NOMO-1 (cell line): Measurements from ENCODE around the gene SKI.

Experiments used
- DNase-seq, 2 experiments: peaks; one replicate each; lab custom pipeline; 2025; ENCODE audit not compliant: unreplicated experiment in 2 of 2; lab: John Stamatoyannopoulos, UW

SKI gene

GRCh38 chr1:2274231-2274928, 46.3 kb downstream of the SKI start:
- no peak for DNase-seq

GRCh38 chr1:2274929-2275475, 46.9 kb downstream of the SKI start:
- no peak for DNase-seq

GRCh38 chr1:2275796-2276536, 47.8 kb downstream of the SKI start:
- no peak for DNase-seq

- no peak for DNase-seq
Observed at GRCh38 chr1:2276803-2277580, 48.9 kb downstream of the SKI start.

GRCh38 chr1:2277741-2278488, 49.8 kb downstream of the SKI start:
- DNase-seq, result no peak

DNA sequence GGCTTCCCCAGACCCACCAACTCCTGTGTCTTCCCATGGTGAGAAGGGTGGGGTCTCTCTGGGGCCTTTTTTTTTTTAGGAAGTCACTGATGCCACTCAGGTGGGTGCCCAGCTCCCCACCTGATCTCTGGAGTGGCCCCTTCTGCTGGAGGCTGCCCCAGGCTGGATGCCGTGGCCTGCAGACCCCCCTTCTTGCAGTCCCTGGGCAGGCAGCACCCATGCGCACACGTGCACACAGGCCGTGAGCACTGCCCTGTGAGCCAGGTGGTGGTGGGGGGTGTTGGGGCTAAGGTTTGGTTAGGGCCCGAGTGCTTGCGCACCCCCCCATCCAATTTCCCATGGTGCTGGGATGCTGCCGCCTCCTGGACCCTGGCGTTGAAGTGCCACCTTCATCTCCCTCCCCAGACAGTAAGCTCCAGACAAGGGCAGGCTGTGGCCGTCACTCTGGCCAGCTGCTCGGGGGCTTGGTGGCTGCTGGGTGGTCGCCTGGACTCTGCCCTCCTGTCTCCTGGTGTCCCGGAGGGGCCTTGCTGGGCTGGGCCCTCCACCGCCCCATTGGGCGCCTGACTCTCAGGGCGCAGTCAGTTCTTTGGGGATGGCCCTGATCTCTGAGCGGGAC, 50.6 kb downstream of the SKI start:
- no peak for DNase-seq

DNA sequence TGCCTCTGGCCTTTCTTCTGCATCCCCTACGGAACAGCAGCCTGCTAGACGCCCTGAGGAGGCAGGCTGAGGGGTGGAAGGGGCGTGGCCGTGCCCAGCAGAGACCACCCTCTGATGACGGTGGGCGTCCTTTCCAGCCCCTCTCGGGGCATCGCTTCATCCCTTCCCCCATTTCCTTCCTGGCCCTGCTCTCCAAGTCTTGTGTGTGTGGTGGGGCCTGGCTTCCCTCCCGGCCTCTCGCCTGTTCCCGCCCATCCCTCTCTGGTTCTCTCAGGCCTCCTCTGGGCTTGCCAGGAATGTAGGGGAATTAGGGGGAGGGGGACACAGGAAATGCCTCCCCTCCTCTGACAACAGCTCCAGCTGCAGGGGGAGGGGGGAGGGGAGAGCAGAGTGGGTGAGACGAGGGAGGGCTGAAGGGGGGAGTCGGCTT, 51.1 kb downstream of the SKI start:
- DNase-seq, result no peak

DNA sequence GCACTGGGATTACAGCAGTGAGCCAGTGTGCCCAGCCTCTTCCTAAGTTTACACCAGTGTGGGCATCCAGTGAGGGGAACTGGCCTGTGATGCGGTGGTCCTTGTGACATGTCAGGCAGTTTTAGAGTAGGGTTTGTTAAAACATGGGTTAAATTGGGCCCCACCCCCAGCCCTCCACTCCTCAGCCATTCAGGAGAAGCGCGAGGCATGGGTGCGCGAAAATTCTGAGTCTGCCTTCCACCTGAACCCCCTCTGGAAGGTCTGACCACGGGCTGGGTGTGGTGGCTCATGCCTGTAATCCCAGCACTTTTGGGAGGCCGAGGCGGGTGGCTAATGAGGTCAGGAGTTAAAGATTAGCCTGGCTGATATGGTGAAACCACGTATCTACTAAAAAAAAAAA, 51.7 kb downstream of the SKI start:
- no peak for DNase-seq

- no peak for DNase-seq
Observed at GRCh38 chr1:2282556-2283270, 54.6 kb downstream of the SKI start.

- no peak for DNase-seq
Observed at GRCh38 chr1:2283371-2283990, 55.4 kb downstream of the SKI start.

- DNase-seq, result no peak
Observed at GRCh38 chr1:2283991-2284895, 56.1 kb downstream of the SKI start.

GRCh38 chr1:2284932-2285331, 56.8 kb downstream of the SKI start:
- no peak for DNase-seq

DNA sequence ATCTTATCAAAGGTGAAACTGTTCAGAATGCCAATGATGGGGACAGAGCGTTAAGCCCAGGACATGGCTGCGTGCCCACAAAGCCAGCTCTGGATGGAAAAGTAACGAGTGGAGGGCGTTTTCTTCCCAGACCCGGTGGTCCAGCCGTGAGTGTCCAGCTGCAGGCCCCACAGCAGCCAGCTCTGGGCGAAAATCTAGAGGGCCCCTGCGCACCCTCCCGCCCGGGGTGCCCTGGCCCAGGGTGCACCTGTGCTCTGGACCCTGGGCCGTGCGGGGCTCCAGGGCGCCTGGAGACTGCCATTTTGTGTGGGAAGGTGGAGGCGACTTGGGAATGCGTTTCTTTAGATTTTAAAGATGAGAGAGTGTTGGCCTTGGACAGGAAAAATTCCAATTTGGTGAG, 58.8 kb downstream of the SKI start:
- DNase-seq, result no peak

DNA sequence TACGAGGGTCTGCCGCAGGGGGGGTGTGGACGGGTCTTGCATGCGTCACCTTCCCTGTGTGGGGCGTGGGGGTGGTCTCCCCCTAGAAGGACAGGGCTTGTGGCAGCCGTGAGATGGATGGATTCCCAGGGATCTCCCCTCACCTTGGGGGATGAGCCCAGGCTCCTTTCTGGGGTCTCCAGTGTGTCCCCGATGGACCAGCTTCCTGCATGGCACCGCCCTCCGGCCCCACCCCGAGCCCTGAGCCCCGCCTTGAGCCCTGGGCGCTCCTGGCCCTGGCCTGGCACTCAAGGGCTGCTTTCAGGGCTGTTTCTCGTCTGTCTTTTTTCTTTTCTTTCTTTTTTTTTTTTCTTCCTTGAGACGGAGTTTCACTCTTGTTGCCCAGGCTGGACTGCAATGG, 59.5 kb downstream of the SKI start:
- DNase-seq, result no peak

DNA sequence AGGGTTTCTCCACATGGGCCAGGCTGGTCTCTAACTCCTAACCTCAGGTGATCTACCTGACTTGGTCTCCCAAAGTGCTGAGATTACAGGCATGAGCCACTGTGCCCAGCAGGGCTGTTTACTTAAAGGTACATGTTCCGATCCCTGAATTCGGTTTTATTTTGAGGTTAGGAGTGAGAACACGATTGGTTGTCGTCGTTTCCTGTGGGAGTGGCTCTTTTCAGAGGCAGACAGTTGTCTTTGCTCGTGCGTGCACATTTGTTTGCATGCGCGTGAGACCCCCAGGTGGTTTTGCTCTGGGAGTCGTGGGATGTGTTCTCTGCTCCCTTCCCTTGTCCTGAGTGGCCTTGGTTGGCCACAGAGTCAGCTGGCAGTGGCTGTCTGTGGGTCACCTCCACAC, 60.2 kb downstream of the SKI start:
- no peak for DNase-seq

DNA sequence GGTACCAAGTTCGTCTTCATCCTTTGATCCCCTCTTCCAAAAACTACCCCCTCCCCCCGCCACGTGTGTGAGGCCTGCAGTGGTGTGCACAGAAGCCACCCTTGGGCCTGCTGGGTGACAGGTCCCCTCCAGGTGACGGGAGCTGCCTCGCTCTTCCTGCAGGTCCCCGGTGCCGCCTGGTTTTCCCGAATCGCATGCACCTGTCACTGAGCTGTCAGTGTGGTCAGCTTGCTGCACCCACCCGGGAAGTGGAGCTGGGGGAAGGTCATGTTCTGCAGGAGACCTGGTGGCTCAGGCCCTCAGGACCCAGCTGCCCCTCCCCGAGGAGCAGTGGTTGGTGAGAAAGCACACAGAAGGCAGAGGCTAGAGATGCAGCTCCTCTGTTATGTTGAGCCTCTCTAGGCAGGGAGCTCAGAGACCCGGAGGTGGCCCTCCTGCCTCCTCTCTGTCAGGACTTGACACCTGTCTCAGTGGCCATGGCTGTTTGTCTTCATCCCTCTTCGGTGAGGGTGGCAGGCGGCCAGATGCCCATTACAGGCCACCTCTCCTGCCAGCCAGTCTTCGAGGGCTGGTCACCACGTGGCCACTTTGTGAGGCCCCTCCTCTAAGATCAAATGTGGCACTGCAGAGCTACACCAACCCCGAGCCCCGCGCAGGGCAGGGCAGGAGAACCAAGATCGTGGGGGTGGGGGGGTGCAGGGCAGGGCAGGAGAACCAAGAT, 60.9 kb downstream of the SKI start:
- no peak for DNase-seq

DNA sequence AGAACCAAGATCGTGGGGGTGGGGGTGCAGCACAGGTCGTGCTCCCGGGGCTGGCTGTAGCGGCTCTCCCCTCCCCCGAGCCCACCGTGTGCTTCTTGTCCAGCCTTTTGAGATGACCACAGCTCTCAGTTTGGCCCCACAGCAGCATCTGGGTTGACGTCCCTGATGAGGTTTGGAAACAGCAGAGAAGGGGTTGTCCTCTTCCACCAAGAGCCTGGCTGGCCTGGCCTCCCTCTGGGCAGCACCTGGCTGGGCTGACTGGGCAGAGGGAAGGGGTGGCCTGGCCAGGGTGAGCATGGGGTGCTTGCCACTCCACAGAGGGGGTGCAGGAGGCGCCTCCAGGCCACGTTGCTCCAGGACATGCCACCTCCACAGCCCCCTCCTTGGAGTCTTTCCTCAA, 61.5 kb downstream of the SKI start:
- DNase-seq, result no peak

DNA sequence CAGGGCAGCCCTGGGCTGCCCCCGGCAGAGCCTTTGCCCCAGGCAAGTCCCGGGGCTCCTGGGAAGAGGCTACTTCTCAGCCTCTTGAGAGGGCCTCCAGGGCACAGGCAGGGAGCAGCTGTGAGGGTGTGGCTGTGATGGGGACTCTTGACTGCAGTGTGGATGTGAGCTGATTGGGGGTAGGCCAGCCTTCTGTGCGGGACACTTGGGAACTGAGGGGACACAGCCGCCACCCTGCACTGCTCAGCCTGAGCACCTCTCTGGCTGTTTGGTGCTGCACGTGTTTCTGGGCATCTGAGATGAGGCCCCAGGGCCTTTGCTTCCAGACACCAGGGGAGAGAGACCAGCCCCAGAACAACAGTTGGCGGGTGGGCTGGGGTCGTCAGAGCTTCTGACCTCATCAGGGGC, 62.1 kb downstream of the SKI start:
- peak; percentile 18 to 39 for DNase-seq
